Limb (tissue), 2 donors: ENCODE data around the gene KRTAP4-16.
"Not testable (repeated sequence)": the region's sequence is repeated elsewhere in the genome, so short reads cannot be mapped to it uniquely, and the experiment has no call there.

ENCODE experiments used
- DNase-seq, 2 donors: peaks; one replicate each; pipeline ENCODE4 v3.0.0-alpha.2; 2016; ENCODE audit errors: extremely low spot score in 2 of 2

KRTAP4-16 gene

GRCh38 chr17:41119696-41120690, 18.0 kb upstream of the KRTAP4-16 start:
- DNase-seq = not testable (repeated sequence)

GRCh38 chr17:41118721-41119120, 16.7 kb upstream of the KRTAP4-16 start:
- DNase-seq = no peak

DNA sequence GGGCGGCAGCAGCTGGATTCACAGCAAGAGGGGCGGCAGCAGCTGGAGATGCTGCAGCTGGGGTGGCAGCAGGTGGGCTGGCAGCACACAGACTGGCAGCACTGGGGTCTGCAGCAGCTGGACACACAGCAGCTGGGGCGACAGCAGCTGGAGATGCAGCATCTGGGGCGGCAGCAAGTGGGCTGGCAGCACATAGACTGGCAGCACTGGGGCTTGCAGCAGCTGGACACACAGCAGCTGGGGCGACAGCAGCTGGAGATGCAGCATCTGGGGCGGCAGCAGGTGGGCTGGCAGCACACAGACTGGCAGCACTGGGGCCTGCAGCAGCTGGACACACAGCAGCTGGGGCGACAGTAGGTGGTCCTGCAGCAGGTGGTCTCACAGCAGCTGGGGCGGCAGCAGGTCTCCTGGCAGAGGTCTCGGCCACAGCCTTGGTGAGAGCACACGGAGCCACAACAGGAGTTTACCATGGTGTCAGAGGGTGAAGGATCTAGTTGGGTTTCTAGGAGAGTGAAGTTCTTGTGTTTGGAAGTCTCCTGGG, 15.9 kb upstream of the KRTAP4-16 start, which contains the start of gene KRTAP4-11:
Gene KRTAP4-11, minus strand, starts transcription at position 528 of the 541 bp plus-strand sequence. Its CDS starts 58 bp downstream, at position 470.
- not testable (repeated sequence) for DNase-seq

GRCh38 chr17:41116297-41116696, 14.3 kb upstream of the KRTAP4-16 start:
- no peak for DNase-seq

GRCh38 chr17:41111151-41111885, 9.3 kb upstream of the KRTAP4-16 start:
- DNase-seq = no peak

DNA sequence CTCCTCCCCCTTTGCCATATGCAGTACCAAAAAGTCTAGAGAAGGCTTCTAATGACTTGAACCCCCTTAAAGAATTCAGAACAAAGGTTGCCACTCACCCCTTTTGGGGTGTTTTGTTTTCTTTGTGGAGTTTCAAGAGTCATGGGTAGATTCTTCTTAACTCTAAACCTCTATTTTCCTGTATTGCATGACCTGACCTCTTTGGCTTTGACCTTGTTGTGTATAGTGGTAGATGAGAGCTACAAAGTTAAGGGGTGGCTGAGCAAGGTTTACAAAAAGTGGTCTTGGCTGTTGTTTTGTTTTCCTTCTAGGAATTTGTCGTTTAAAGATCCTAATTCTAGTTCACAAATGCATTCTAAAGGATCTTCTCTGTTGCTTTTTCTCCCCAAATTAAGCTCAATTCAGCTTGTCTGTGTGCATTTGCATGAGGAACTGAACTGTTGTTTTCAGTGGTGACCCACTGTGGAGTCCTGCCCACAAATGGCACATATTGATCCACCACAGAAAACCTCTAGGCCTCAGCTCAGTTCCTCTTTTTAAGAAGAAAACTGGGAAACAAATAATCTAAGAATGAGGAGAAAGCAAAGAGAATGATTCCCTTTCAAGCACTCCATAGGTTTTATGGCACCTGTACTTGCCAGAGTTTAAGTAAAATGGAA, 6.8 kb upstream of the KRTAP4-16 start:
- not testable (repeated sequence) for DNase-seq

DNA sequence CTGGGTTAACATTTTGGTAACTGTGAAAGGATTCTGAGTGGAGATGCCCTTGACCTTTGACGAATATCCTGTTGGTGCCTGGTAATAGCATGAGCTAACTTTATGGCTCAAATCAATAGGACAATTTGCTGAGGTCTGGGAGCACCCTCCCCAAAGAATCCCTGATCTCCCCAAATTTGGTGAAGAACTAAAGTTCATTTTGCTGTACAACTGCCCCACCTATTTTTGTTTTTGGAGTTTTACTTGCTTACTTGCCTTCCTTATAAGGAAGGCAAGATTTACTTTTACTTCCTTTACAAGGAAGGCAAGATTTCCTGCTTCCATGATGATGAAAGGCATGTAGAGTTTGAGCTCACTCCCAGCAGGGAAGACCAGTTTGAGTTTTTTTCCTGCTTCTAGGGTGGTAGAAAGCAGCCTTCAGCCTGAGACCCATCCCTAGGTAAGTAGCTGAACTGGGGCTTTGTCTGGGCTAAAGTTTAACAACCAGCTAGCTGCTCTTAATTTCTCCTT, 6.0 kb upstream of the KRTAP4-16 start:
- no peak for DNase-seq

GRCh38 chr17:41105347-41105746, 3.3 kb upstream of the KRTAP4-16 start, which contains the start of gene KRTAP4-9:
TSS of gene KRTAP4-9 (plus strand) at chr17:41105389. CDS start at chr17:41105389, 0 bp downstream.
- not testable (repeated sequence) for DNase-seq

GRCh38 chr17:41104386-41105038, 2.5 kb upstream of the KRTAP4-16 start:
- not testable (repeated sequence) for DNase-seq

GRCh38 chr17:41103896-41104295, 1.9 kb upstream of the KRTAP4-16 start:
- no peak for DNase-seq

DNA sequence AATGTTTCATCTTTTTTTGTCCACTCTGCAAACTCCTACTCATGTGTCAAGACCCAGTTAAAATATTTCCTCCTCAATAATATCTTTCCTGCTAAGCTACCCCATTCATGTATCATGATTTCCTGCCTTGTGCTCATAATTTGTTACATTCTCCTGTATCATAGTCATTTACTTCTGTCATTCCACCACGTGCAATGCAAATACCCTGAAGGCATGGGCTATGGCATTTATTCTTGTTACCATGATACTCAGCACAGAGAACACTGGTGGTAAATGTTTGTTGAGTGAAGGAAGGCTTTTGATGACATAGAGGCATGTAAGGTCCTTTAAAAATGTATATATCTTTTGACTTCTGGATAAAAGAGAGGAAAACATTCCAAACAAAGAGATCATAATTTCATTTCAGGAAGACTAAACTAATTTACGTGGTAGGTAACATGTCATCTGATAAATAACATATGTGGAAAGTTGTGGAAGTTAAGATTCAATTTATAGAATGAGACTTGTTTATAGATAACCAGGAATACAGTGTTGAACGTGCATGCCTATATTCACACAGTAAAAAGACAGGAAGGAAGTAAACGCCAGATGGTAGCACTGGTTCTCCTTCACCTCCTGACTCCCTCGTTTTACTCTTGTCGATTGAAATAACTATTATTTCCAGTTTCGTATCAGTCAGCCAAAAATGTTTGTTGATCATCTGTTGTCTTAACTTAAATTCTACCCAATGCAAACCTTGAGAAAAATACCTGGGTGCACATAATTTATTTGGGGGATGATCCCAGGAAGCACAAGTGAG, 2.1 kb downstream of the KRTAP4-16 start:
- not testable (repeated sequence) for DNase-seq

- no peak for DNase-seq
Observed at GRCh38 chr17:41098481-41098880, 3.5 kb downstream of the KRTAP4-16 start.

- no peak for DNase-seq
Observed at GRCh38 chr17:41098042-41098441, 4.0 kb downstream of the KRTAP4-16 start, which contains the start of gene KRTAP4-8. TSS of gene KRTAP4-8 (minus strand) at chr17:41098142. CDS start at chr17:41098084, 58 bp downstream.

DNA sequence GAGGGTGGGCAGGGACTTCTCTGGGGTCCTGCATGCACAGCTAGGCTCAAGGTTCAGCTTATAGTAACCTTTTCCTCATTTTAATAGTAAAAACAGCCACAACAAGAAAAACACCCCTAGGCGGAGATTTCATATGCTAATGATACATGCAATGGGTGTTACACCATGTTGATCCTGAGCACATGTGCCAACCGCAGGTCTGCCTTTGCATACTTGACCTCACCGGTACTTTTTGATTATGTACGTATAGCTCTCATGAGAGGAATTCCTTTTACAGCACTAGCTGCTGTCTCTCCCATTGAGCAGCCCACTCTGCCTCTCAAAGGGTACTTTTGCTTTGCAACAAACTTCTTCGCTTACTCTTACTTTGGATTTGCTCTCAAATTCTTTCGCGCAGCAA, 6.0 kb downstream of the KRTAP4-16 start:
- DNase-seq = no peak

- DNase-seq = not testable (repeated sequence)
Observed at GRCh38 chr17:41088760-41089352, 13.2 kb downstream of the KRTAP4-16 start.

- not testable (repeated sequence) for DNase-seq
Observed at GRCh38 chr17:41084100-41084856, 17.7 kb downstream of the KRTAP4-16 start, which contains the start of gene KRTAP4-7. TSS of gene KRTAP4-7 (plus strand) at chr17:41084150. CDS start at chr17:41084207, 57 bp downstream.

- DNase-seq = not testable (repeated sequence)
Observed at GRCh38 chr17:41083427-41083826, 18.6 kb downstream of the KRTAP4-16 start.

DNA sequence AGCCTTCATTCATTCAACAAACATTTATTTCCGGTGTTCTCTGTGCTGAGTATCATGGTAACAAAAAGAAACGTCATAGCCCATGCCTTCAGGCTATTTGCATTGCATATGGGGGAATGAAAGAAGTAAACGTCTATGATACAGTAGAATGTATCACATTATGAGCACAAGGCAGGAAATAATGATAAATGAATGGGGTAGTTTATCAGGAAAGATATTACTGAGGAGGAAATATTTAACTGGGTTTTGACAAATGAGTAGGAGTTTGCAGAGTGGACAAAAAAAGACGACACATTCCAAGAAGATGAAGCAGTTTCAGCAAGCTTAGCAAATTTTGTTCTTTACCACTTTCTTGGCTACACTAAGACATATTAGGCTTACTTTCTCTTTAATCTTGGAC, 19.4 kb downstream of the KRTAP4-16 start:
- no peak for DNase-seq
